ENCODE measurements around the gene HMGXB4.

HMGXB4 gene

GRCh38 chr22:35258191-35258988 lies 1.1 kb downstream of the HMGXB4 start:
- no peak for DNase-seq

GRCh38 chr22:35264986-35265385 lies 7.7 kb downstream of the HMGXB4 start:
- no peak for DNase-seq

GRCh38 chr22:35266277-35266676 lies 9.0 kb downstream of the HMGXB4 start:
- DNase-seq: no peak

- no peak for DNase-seq
Measured at GRCh38 chr22:35269630-35270029, 12.3 kb downstream of the HMGXB4 start.

- no peak for DNase-seq
Measured at GRCh38 chr22:35274154-35274871, 17.0 kb downstream of the HMGXB4 start.

- DNase-seq: no peak
Measured at GRCh38 chr22:35275580-35275979, 18.3 kb downstream of the HMGXB4 start.

GRCh38 chr22:35276019-35276418 lies 18.7 kb downstream of the HMGXB4 start:
- DNase-seq: no peak

GRCh38 chr22:35288116-35288515 lies 30.8 kb downstream of the HMGXB4 start:
- DNase-seq: no peak

- no peak for DNase-seq
Measured at GRCh38 chr22:35292786-35293185, 35.5 kb downstream of the HMGXB4 start.

- DNase-seq: no peak
Measured at GRCh38 chr22:35296051-35296450, 38.8 kb downstream of the HMGXB4 start.

- no peak for DNase-seq
Measured at GRCh38 chr22:35299217-35299672, 42.0 kb downstream of the HMGXB4 start.

GRCh38 chr22:35299673-35300499 lies 42.6 kb downstream of the HMGXB4 start, which contains the start of gene TOM1:
Gene TOM1, plus strand, starts transcription at chr22:35299894. Its CDS starts 35 bp downstream, at chr22:35299929.
- peak; percentile 96 for DNase-seq

GRCh38 chr22:35301372-35301874 lies 44.1 kb downstream of the HMGXB4 start:
- DNase-seq: peak; percentile 68

GRCh38 chr22:35303029-35303624 lies 45.8 kb downstream of the HMGXB4 start:
- DNase-seq: no peak

- DNase-seq: no peak
Measured at GRCh38 chr22:35305525-35306070, 48.3 kb downstream of the HMGXB4 start.

GRCh38 chr22:35306350-35306967 lies 49.2 kb downstream of the HMGXB4 start:
- no peak for DNase-seq

GRCh38 chr22:35307372-35307771 lies 50.1 kb downstream of the HMGXB4 start:
- no peak for DNase-seq

GRCh38 chr22:35307892-35308291 lies 50.6 kb downstream of the HMGXB4 start:
- DNase-seq: no peak

- no peak for DNase-seq
Measured at GRCh38 chr22:35308480-35309021, 51.3 kb downstream of the HMGXB4 start.

- no peak for DNase-seq
Measured at GRCh38 chr22:35310556-35311550, 53.6 kb downstream of the HMGXB4 start.
